CD4-positive, CD25-positive, alpha-beta regulatory T cell (primary cell): ENCODE results near the gene PCTP. TPM values are rescaled to one million over a fixed set of nuclear protein-coding genes. Genes with fewer than 3 reads are reported as not detected.

Experiments used
- ATAC-seq, 2 donors: fragments of 150-1000 bp; cut with Tn5 transposase; one replicate each; pipeline ENCODE4 v1.10.0; 2021; ENCODE audit warnings: low read depth in 2 of 2, moderate number of reproducible peaks in 2 of 2, moderate library complexity in 1 of 2
- DNase-seq, 3 donors: peaks; one replicate each; pipeline versions ENCODE4 v3.0.0 to v3.0.0-alpha.2; 2012 to 2022; ENCODE audit warnings: mixed read lengths in 1 of 3
- H3K27ac ChIP-seq: one replicate; pipeline ENCODE4 v1.7.0; 2013; ENCODE audit warnings: mild to moderate bottlenecking, low read length; ENCODE audit not compliant: insufficient read depth, poor library complexity, severe bottlenecking
- H3K27me3 ChIP-seq: one replicate; pipeline ENCODE4 v1.7.0; 2013; ENCODE audit warnings: low read length; ENCODE audit not compliant: control insufficient read depth, insufficient read depth
- H3K36me3 ChIP-seq: one replicate; pipeline ENCODE4 v1.7.0; 2013; ENCODE audit warnings: mild to moderate bottlenecking, low read length, moderate library complexity; ENCODE audit not compliant: control insufficient read depth, insufficient read depth
- H3K4me1 ChIP-seq: 2 replicates; pipeline ENCODE4 v1.7.0; 2013; ENCODE audit warnings: mild to moderate bottlenecking, low read length; ENCODE audit not compliant: insufficient read depth, control insufficient read depth, poor library complexity, severe bottlenecking
- H3K4me3 ChIP-seq: one replicate; pipeline ENCODE4 v1.7.0; 2013; ENCODE audit warnings: low read depth, mild to moderate bottlenecking, low read length, moderate library complexity
- H3K9me3 ChIP-seq, 2 experiments: 1 replicate in 1 of 2; 2 replicates in 1 of 2; pipeline ENCODE4 v1.7.0; 2013; ENCODE audit warnings: low read length in 2 of 2, mild to moderate bottlenecking in 1 of 2, moderate library complexity in 1 of 2; ENCODE audit not compliant: control insufficient read depth in 2 of 2
- H3K27ac Mint-ChIP-seq, 3 donors: one replicate each; pipeline ENCODE4 v1.8.0; 2020 to 2022; ENCODE audit warnings: mild to moderate bottlenecking in 3 of 3, mixed read lengths in 3 of 3, moderate library complexity in 2 of 3
- H3K27me3 Mint-ChIP-seq: one replicate; pipeline ENCODE4 v1.8.0; 2022; ENCODE audit warnings: mild to moderate bottlenecking, mixed read lengths
- H3K36me3 Mint-ChIP-seq: one replicate; pipeline ENCODE4 v1.8.0; 2020; ENCODE audit warnings: mixed read lengths
- H3K4me1 Mint-ChIP-seq, 4 donors: one replicate each; pipeline ENCODE4 v1.8.0; 2020 to 2022; ENCODE audit warnings: mixed read lengths in 4 of 4, mild to moderate bottlenecking in 1 of 4
- H3K4me3 Mint-ChIP-seq, 4 donors: one replicate each; pipeline ENCODE4 v1.8.0; 2020 to 2022; ENCODE audit warnings: mild to moderate bottlenecking in 4 of 4, mixed read lengths in 4 of 4, moderate library complexity in 3 of 4
- H3K9me3 Mint-ChIP-seq, 7 donors: one replicate each; pipeline ENCODE4 v1.8.0; 2020 to 2022; ENCODE audit warnings: mixed read lengths in 7 of 7, mild to moderate bottlenecking in 3 of 7, moderate library complexity in 2 of 7
- polyA plus RNA-seq, 4 donors: library from polyadenylated mRNA; unstranded; fragments of 300-500 nt; fragmentation: Illumina TruSeq; gene quantifications; one replicate each; pipeline ENCODE4 v1.2.3, GENCODE V29; 2021
- total RNA-seq: library from RNA; stranded (reverse); gene quantifications from one replicate; pipeline ENCODE4 v1.2.3, GENCODE V29; 2022

PCTP gene
- total RNA-seq (2.8 TPM), polyA plus RNA-seq (10 to 100 TPM in 2 of 4 donors, 1 to 10 TPM in 2; 5.0 to 10.9 (median 10.0) TPM)

- Mint-ChIP-seq H3K4me3 (peak within 1 kb of the TSS; percentile 74 to 91 (median 86)), H3K9me3 (peaks cover 0 to 2% (median 0%) of the 10 kb centered on the region in 7 donors)
- no peak within 1 kb of the TSS for H3K27ac ChIP-seq
These were observed at the start of gene PCTP for GRCh38 chr17:55750750-55751657. Gene PCTP, plus strand, starts transcription at chr17:55751051. Its CDS starts 53 bp downstream, at chr17:55751104.

GRCh38 chr17:55702150-55702549 lies 48.7 kb upstream of the PCTP start:
- Mint-ChIP-seq H3K4me1 (no peaks in the 10 kb centered on the region), H3K27ac (no peak overlapping the region), H3K9me3 (no peaks in the 10 kb centered on the region), H3K4me3 (no peak overlapping the region), H3K36me3 (no peaks in the 10 kb centered on the region), H3K27me3 (peaks cover 36% of the 10 kb centered on the region)
- no peaks in the 10 kb centered on the region for H3K9me3 ChIP-seq
- no peak overlapping the region for H3K27ac ChIP-seq
- ATAC-seq (no peak), DNase-seq (no peak)
- H3K27me3 ChIP-seq = peaks cover 12% of the 10 kb centered on the region
- H3K4me3 ChIP-seq = no peak overlapping the region
- no peaks in the 10 kb centered on the region for H3K36me3 ChIP-seq
- no peaks in the 10 kb centered on the region for H3K4me1 ChIP-seq

More at GRCh38 chr17:55750750-55751657, at the start of gene PCTP:
- Mint-ChIP-seq H3K27me3 (peaks cover 25% of the 10 kb centered on the region), H3K36me3 (no peaks in the 10 kb centered on the region), H3K27ac (peak within 1 kb of the TSS; percentile 25 to 84 (median 54)), H3K4me1 (peaks cover 11 to 22% (median 17%) of the 10 kb centered on the region in 4 donors)
- ATAC-seq (peak; percentile 93 to 95), DNase-seq (peak; percentile 69 to 90 (median 72))
- H3K4me1 ChIP-seq = peaks cover 4% of the 10 kb centered on the region
- no peaks in the 10 kb centered on the region for H3K9me3 ChIP-seq
- peak within 1 kb of the TSS; percentile 67 for H3K4me3 ChIP-seq
- H3K27me3 ChIP-seq = peaks cover 14% of the 10 kb centered on the region
- no peaks in the 10 kb centered on the region for H3K36me3 ChIP-seq

GRCh38 chr17:55704401-55704800 lies 46.5 kb upstream of the PCTP start:
- Histone ChIP-seq H3K9me3 (no peaks in the 10 kb centered on the region), H3K36me3 (no peaks in the 10 kb centered on the region), H3K4me3 (no peak overlapping the region), H3K27me3 (peaks cover 9% of the 10 kb centered on the region), H3K27ac (no peak overlapping the region), H3K4me1 (no peaks in the 10 kb centered on the region)
- no peak for DNase-seq
- no peak overlapping the region for H3K4me3 Mint-ChIP-seq
- no peaks in the 10 kb centered on the region for H3K36me3 Mint-ChIP-seq
- no peak overlapping the region for H3K27ac Mint-ChIP-seq
- H3K9me3 Mint-ChIP-seq = no peaks in the 10 kb centered on the region
- peaks cover 33% of the 10 kb centered on the region for H3K27me3 Mint-ChIP-seq
- ATAC-seq = no peak
- no peaks in the 10 kb centered on the region for H3K4me1 Mint-ChIP-seq

DNA sequence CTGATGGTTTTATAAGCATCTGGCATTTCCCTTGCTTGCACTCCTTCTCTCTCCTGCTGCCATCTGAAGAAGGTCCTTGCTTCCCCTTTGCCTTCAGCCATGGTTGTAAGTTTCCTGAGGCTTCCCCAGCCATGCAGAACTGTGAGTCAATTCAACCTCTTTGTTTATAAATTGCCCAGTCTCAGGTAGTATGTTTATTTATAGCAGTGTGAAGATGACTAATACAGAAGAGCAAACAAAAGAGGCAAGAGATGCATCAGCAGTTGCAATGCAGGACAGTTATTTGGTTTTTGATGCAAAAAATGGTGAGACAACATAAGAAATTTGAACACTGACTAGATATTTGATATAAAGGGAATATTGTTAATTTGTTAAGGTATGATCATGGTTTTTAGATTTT lies 45.0 kb upstream of the PCTP start:
- H3K4me1 Mint-ChIP-seq = no peaks in the 10 kb centered on the region
- no peaks in the 10 kb centered on the region for H3K9me3 Mint-ChIP-seq
- H3K27me3 Mint-ChIP-seq = peaks cover 39% of the 10 kb centered on the region
- H3K4me3 ChIP-seq = no peak overlapping the region
- no peaks in the 10 kb centered on the region for H3K36me3 ChIP-seq
- no peak overlapping the region for H3K27ac ChIP-seq
- ATAC-seq = no peak
- no peak overlapping the region for H3K4me3 Mint-ChIP-seq
- no peak overlapping the region for H3K27ac Mint-ChIP-seq
- H3K9me3 ChIP-seq = no peaks in the 10 kb centered on the region
- H3K36me3 Mint-ChIP-seq = no peaks in the 10 kb centered on the region
- H3K27me3 ChIP-seq = peaks cover 8% of the 10 kb centered on the region
- no peak for DNase-seq
- H3K4me1 ChIP-seq = no peaks in the 10 kb centered on the region

- H3K9me3 Mint-ChIP-seq = no peaks in the 10 kb centered on the region
- H3K4me1 ChIP-seq = no peaks in the 10 kb centered on the region
- peaks cover 8% of the 10 kb centered on the region for H3K27me3 ChIP-seq
- no peak for DNase-seq
- no peak overlapping the region for H3K27ac ChIP-seq
- no peak overlapping the region for H3K27ac Mint-ChIP-seq
- no peak overlapping the region for H3K4me3 ChIP-seq
- H3K9me3 ChIP-seq = no peaks in the 10 kb centered on the region
- peaks cover 46% of the 10 kb centered on the region for H3K27me3 Mint-ChIP-seq
- no peaks in the 10 kb centered on the region for H3K4me1 Mint-ChIP-seq
- no peak overlapping the region for H3K4me3 Mint-ChIP-seq
- no peaks in the 10 kb centered on the region for H3K36me3 Mint-ChIP-seq
- ATAC-seq = no peak
- no peaks in the 10 kb centered on the region for H3K36me3 ChIP-seq
These were observed 43.8 kb upstream of the PCTP start for GRCh38 chr17:55706808-55707773.

DNA sequence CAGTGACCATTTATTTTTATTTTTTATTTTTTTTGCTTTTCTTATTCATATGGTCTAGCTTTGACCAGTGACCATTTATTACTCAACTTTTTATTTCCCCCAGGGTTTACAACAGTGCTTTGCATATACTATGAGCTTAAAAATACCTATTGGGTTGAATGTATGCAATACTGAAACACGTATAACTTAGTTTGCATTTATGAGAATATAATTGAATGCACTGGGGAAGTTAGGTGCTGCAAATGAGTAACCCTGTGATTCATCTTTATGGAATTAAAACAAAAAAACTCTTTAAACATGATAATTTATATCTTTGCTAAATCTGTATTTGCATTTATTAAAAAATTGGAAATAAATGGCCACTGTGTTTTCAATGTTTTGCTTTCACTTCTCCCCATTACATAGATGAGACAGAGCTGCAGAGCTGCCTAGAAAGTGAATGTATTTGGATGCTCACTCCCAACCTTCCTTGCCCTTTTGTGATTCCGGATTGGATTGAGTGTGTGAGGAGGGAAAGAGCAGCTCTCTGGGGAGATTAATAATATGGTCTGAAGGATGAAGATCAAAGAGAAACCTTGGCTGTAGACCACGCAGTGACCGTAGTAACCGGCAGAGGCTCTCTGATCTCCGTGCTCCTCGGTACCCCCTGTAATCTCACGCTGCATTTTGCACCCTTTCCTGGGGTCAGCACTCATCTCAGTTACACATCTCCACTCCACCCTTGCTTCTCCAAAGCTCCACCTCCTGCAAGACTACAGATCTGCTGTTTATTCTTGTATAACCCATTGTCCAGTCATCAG lies 42.5 kb upstream of the PCTP start:
- H3K4me1 Mint-ChIP-seq = no peaks in the 10 kb centered on the region
- DNase-seq (no peak), ATAC-seq (no peak)
- H3K9me3 Mint-ChIP-seq = no peaks in the 10 kb centered on the region
- no peaks in the 10 kb centered on the region for H3K36me3 ChIP-seq
- H3K4me3 ChIP-seq = no peak overlapping the region
- H3K27ac ChIP-seq = no peak overlapping the region
- no peak overlapping the region for H3K27ac Mint-ChIP-seq
- peaks cover 8% of the 10 kb centered on the region for H3K27me3 ChIP-seq
- H3K36me3 Mint-ChIP-seq = no peaks in the 10 kb centered on the region
- no peaks in the 10 kb centered on the region for H3K4me1 ChIP-seq
- H3K4me3 Mint-ChIP-seq = no peak overlapping the region
- H3K9me3 ChIP-seq = no peaks in the 10 kb centered on the region
- H3K27me3 Mint-ChIP-seq = peaks cover 40% of the 10 kb centered on the region

DNA sequence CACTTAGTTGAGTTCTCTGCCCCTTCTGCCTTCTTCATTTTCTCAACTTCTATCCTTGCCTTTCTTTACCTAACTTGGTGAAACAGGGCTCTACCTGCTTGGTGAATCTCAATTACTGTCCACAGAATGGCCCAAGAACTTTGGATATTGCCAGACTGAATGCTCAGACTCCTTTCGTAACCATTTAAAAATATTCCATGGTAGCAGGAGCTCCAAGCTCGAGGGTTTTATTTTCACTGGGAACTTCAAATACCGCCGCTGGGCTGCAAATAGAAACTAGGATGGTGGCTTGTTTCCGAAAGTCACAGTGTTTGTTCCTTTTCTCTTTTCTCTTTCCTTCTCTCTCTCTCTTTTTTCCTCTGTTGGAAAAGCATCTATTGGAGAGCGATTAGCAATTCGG lies 41.4 kb upstream of the PCTP start:
- Mint-ChIP-seq H3K36me3 (no peaks in the 10 kb centered on the region), H3K9me3 (no peaks in the 10 kb centered on the region), H3K4me1 (no peaks in the 10 kb centered on the region), H3K27me3 (peaks cover 32% of the 10 kb centered on the region), H3K27ac (no peak overlapping the region), H3K4me3 (no peak overlapping the region)
- Histone ChIP-seq H3K4me3 (no peak overlapping the region), H3K4me1 (no peaks in the 10 kb centered on the region), H3K9me3 (no peaks in the 10 kb centered on the region), H3K27me3 (peaks cover 6% of the 10 kb centered on the region), H3K36me3 (no peaks in the 10 kb centered on the region), H3K27ac (no peak overlapping the region)
- ATAC-seq (no peak), DNase-seq (no peak)
